ENCODE data around the gene LGI1. TPM values are rescaled to one million over a fixed set of nuclear protein-coding genes. Genes with fewer than 3 reads are reported as not detected.

Gene LGI1
- total RNA-seq, 1 experiment from 2014 or later: 1.2 TPM

GRCh38 chr10:93756118-93756517, 1.6 kb upstream of the LGI1 start:
- no peak for DNase-seq
- Histone ChIP-seq H4K8ac (replicated peaks; ENCODE audit: insufficient read length, low read depth, low read length) (no peak overlapping the region), H3K4me1 (ENCODE audit: insufficient read depth, low read length) (peaks cover 15% of the 10 kb centered on the region; the same call in 1 of the 2 replicates), H2AFZ (ENCODE audit: low read length) (no peak overlapping the region), H4K91ac (ENCODE audit: insufficient read length, low read depth, low read length) (no peak overlapping the region), H3K14ac (ENCODE audit: insufficient read depth, low read length) (no peak overlapping the region), H3T11ph (ENCODE audit: low read length) (no peak overlapping the region), H2BK5ac (ENCODE audit: insufficient read length, low read length) (no peak overlapping the region), H3K56ac (ENCODE audit: insufficient read length, low read depth, low read length) (no peak overlapping the region), H3K79me2 (ENCODE audit: insufficient read depth, low read length) (no peaks in the 10 kb centered on the region), H3K4me2 (ENCODE audit: insufficient read depth, insufficient read length, low read length) (no peak overlapping the region), H3K27ac (ENCODE audit: insufficient read length, low read depth, low read length) (no peak overlapping the region), H3K27me3 (ENCODE audit: insufficient read depth, low read length) (no peaks in the 10 kb centered on the region), H4K5ac (ENCODE audit: insufficient read length, low read depth, low read length) (no peak overlapping the region), H3K79me1 (ENCODE audit: insufficient read depth, low read depth, low read length, poor library complexity, severe bottlenecking) (no peaks in the 10 kb centered on the region), H3K23ac (ENCODE audit: insufficient read length, low read depth, low read length) (no peak overlapping the region), H3K4ac (ENCODE audit: low read depth, low read length) (no peak overlapping the region), H4K20me1 (ENCODE audit: control insufficient read depth, insufficient read depth, insufficient read length) (no peaks in the 10 kb centered on the region), H2BK12ac (ENCODE audit: insufficient read length, low read depth, low read length) (no peak overlapping the region), H3K9me3 (ENCODE audit: control insufficient read depth, low read depth, low read length) (no peaks in the 10 kb centered on the region), H2BK120ac (ENCODE audit: low read depth, low read length, poor library complexity, severe bottlenecking) (no peak overlapping the region), H3K18ac (ENCODE audit: insufficient read length, low read depth, low read length) (no peak overlapping the region), H3K23me2 (ENCODE audit: insufficient read length, low read depth, low read length, poor library complexity, severe bottlenecking) (no peaks in the 10 kb centered on the region), H2BK15ac (ENCODE audit: low read depth, low read length) (no peak overlapping the region), H2BK20ac (ENCODE audit: low read depth, low read length, poor library complexity, severe bottlenecking) (no peak overlapping the region), H3K9ac (ENCODE audit: extremely low read depth, insufficient read length, low read length) (no peak overlapping the region), H2AK5ac (ENCODE audit: insufficient read length, low read length) (no peak overlapping the region)
- Mint-ChIP-seq H3K9me3 (no peaks in the 10 kb centered on the region; a peak in 2 of 5 replicates), H3K4me3 (no peak overlapping the region), H3K27me3 (ENCODE audit: low read depth) (peaks cover 55% of the 10 kb centered on the region), H3K36me3 (ENCODE audit: insufficient read depth in 1 of 3, low read depth in 3 of 3) (no peaks in the 10 kb centered on the region), H3K27ac (no peak overlapping the region; a peak in 1 of 7 replicates), H3K4me1 (peaks cover 89 to 91% of the 10 kb centered on the region in 2 experiments)
- no peak for TF ChIP-seq CTCF (conservative IDR thresholded peaks at IDR 0.05)
- WGBS (ENCODE audit: extremely low coverage, insufficient read length, low lambda C conversion rate): no CpG with 5 or more reads among the region's 3 CpGs
